Neural progenitor cell (in vitro differentiated cells): ENCODE measurements around the gene RFX7.

ENCODE experiments used
- CTCF ChIP-seq: fragments of 200-600 bp; sonication (generic); IDR thresholded peaks from 2 replicates; pipeline ENCODE4 v1.5.1; 2017; ENCODE audit warnings: antibody characterized with exemption, mild to moderate bottlenecking
- EZH2 ChIP-seq: fragments of 200-600 bp; sonication (generic); IDR thresholded peaks from 2 replicates; pipeline ENCODE4 v1.6.1; 2017; ENCODE audit warnings: antibody characterized with exemption, mild to moderate bottlenecking, moderate library complexity
- EZH2phosphoT487 ChIP-seq: fragments of 200-600 bp; sonication (generic); IDR thresholded peaks from 2 replicates; pipeline ENCODE4 v1.6.1; 2017; ENCODE audit warnings: antibody characterized with exemption

- TF ChIP-seq CTCF (no peak), EZH2phosphoT487 (no peak), EZH2 (no peak)
Measured at GRCh38 chr15:56250626-56251025, 6.9 kb upstream of the RFX7 start.
